ENCODE measurements around the gene CREB5. TPM values are rescaled to one million over a fixed set of nuclear protein-coding genes. Genes with fewer than 3 reads are reported as not detected.

CREB5 gene
- polyA plus RNA-seq, 5 donors, result 10.4 to 19.5 (median 14.8) TPM

GRCh38 chr7:28643188-28643569 is 230.9 kb downstream of the CREB5 start:
- DNase-seq, result no peak

GRCh38 chr7:28643584-28644340 is 231.4 kb downstream of the CREB5 start:
- DNase-seq, result no peak

GRCh38 chr7:28645866-28646265 is 233.5 kb downstream of the CREB5 start:
- DNase-seq, result no peak

DNA sequence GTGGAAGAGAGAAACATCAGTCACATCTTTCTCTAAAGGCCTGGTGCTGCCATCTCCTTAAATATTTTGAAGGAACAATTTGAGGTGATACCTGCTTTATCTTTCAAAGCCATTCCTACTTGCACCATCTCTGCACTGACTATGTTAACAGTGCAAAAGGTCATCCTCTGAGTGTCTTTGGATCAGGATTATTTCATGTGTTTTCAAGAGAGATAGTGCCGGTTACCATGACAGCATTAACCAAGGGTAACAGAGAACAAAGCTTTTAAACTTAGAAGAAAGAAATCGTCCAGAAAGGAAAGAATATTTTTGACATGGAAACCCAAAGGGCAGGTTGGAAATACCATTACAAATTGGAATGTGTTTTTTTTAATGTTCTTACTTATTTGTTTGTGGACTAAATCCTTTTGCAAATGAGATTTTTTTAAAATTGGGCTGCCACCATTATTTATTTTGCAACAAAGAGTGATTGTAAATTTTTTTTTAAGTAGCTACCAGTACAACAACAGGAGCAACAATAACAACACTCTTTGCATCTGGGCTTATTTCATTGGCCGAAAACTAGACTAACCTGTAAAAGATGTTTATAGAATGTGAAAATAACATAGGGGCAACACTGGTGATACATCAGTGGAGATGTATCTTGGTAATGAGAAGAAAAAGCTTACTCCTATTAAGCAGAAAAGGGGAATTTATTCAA is 234.2 kb downstream of the CREB5 start:
- no peak for DNase-seq

DNA sequence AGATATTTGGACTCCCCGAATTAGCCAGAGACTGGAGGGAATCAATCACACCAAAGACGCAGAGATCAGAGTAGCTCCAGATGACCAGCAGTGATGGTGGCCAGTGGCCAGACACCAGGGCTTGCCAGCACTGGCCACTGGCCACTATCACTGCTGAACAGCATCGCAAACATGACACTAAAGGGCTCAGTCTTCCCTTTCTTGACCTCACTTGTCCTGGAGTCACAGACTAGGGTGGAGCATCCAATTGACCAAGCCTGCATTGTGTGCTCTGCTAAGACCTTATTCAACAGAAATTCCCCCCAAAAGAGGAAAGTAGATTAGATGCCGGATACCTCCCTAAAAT is 234.7 kb downstream of the CREB5 start:
- no peak for DNase-seq

DNA sequence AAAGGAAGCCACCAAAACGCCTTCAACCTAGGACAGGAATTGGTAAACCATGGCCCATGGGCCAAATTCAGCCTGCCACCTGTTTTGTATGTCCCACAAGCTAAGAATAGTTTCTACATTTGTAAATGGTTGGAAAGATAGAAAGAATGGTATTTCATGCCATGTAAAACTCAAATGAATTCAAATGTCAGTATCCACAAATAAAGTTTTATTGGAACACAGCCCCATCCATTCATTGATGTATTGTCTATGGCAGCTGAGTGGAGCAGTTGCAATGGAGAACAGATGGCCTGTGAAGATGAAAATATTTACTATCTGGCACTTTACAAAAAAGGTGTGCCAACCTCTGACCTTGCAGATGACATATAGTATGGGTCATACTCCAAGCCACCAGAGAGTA is 236.9 kb downstream of the CREB5 start:
- DNase-seq, result no peak

DNA sequence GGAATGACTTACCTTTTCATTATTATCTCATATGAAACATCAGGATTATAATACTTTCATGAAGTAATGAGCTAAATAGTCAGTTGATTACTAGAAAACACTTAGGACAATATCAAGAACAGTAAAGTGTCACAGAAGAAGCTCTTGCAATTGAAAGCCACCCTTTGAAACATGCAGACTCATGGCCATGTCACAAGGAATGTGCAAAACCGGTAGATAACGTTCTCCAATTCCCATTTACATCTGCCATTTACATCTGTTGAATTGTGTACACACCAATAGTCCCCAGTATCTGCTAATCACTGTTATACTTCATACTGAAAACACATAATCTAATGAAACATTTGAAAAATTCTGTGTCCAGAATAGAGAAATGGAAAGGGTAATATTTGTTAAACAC is 237.5 kb downstream of the CREB5 start:
- no peak for DNase-seq

DNA sequence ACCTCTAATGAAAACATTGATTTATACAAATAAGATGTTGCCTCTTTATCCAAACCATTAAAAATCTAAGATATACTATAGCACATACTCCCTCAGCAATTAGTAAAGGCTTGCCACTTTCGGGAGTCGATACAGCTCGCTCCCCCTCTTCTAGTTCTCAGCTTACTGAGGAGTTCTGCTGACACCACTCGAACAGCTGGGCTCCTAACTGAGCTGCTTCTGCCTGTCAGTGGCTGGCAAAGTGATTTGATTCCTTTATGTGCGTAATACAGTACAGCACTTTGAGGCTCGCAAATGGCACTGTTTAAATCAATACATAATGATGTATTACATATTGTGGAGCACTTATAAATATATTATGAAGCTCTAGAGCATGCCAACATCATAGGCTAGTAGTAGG is 241.8 kb downstream of the CREB5 start:
- no peak for DNase-seq

- no peak for DNase-seq
Observed at GRCh38 chr7:28656529-28656928, 244.2 kb downstream of the CREB5 start.

DNA sequence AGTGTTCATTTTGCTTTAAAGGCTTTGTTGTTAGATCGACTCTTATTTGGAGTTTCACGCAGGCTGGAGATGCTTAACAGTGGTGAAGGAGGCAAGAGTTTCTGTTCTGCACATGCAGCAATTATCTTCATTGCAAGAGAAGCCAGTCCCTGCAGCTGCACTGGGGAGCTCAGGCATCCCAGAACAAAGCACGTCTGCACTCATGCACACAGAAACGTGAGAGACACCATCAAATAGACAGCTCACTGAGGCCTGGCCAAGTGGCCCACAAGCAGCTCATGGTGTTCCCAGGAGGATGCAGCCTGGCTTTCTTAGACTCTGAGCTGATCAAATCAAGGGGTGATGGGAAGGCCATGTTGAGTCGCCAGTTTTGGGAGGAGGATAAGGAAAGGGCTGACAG is 246.1 kb downstream of the CREB5 start:
- DNase-seq, result no peak

DNA sequence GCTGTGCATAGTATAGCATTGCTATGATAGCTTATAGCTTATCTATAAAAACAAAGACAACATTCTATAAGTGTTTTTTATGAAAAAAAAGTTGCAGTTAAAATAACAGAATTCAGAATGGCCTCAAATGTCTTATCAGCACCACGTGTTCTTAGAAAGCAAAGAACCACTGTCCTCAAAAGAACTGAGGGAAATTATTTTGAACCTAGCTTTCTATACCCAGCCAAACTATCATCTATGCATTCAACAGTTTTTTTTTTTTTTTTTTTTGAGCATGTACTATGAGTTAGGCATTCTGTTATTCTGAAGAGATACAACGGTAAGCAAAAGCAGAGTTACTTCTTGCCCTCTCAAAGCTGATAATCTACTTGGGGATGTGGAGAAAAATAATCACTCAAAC is 247.8 kb downstream of the CREB5 start:
- DNase-seq, result no peak

- no peak for DNase-seq
Observed at GRCh38 chr7:28661826-28662595, 249.7 kb downstream of the CREB5 start.

GRCh38 chr7:28666154-28666553 is 253.8 kb downstream of the CREB5 start:
- DNase-seq, result no peak

- no peak for DNase-seq
Observed at GRCh38 chr7:28668085-28668484, 255.8 kb downstream of the CREB5 start.

- DNase-seq, result no peak
Observed at GRCh38 chr7:28669330-28669729, 257.0 kb downstream of the CREB5 start.

DNA sequence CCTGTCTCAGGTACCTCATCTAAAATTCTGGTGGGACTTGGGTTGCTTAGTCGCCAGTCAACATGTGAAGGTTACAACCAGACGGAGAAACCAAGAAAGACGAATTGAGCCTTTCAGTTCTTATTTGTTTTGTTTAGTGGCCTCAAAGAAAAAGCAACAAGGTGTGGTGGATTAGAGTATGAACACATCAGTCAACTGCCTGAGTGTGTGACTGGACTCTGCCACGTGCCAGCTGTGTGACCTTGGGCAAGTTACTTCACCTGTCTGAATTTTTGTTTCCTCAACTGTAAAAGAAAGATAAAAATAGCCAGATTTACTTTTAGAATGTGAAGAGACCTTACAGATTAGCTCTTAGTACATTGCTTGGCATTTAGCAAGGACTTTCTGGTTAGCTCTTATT is 259.2 kb downstream of the CREB5 start:
- DNase-seq, result no peak

- DNase-seq, result no peak
Observed at GRCh38 chr7:28672397-28672797, 260.1 kb downstream of the CREB5 start.

- no peak for DNase-seq
Observed at GRCh38 chr7:28674359-28674782, 262.1 kb downstream of the CREB5 start.

- no peak for DNase-seq
Observed at GRCh38 chr7:28675429-28675828, 263.1 kb downstream of the CREB5 start.

- DNase-seq, result no peak
Observed at GRCh38 chr7:28677668-28678067, 265.4 kb downstream of the CREB5 start.

- DNase-seq, result no peak
Observed at GRCh38 chr7:28678431-28678965, 266.2 kb downstream of the CREB5 start.

GRCh38 chr7:28681693-28682310 is 269.5 kb downstream of the CREB5 start:
- no peak for DNase-seq
